OCI-LY7 (cell line): Measurements from ENCODE around the gene CRIP2. TPM values are rescaled to one million over a fixed set of nuclear protein-coding genes. Genes with fewer than 3 reads are reported as not detected.

ENCODE experiments used
- Bru-seq: library from RNA; stranded (reverse); fragments of 400-500 nt; gene quantifications from one replicate; lab custom pipeline; 2021; lab: Mats Ljungman, UMichigan
- BruChase-seq, 2 experiments: library from RNA; stranded (reverse); fragments of 400-500 nt; gene quantifications; one replicate each; lab custom pipeline; 2021; lab: Mats Ljungman, UMichigan
- BruUV-seq: library from RNA; stranded (reverse); fragments of 400-500 nt; replicated peaks from 2 replicates; lab custom pipeline; 2021; lab: Mats Ljungman, UMichigan
- CTCF ChIA-PET: fragments of 300-600 bp; sonication (Branson Sonifier 250); formaldehyde crosslinking; loops from one replicate; lab custom pipeline; 2022; ENCODE audit warnings: antibody characterized with exemption; ENCODE audit not compliant: unreplicated experiment; lab: Charles Lee
- POLR2A ChIA-PET: fragments of 300-600 bp; sonication (Branson Sonifier 250); formaldehyde crosslinking; loops from one replicate; lab custom pipeline; 2022; ENCODE audit warnings: antibody characterized with exemption; lab: Charles Lee
- DNase-seq: peaks from one replicate; pipeline ENCODE4 v3.0.0-alpha.2; 2015; ENCODE audit warnings: low spot score
- H2AFZ ChIP-seq: fragments of 200-600 bp; sonication (generic), shearing (Covaris generic); 2 replicates; pipeline ENCODE4 v1.6.1; 2014; ENCODE audit warnings: mild to moderate bottlenecking, antibody characterized with exemption, low read length, moderate library complexity
- H3K27ac ChIP-seq: fragments of 200-600 bp; sonication (generic); 2 replicates; pipeline ENCODE4 v1.5.1; 2014; ENCODE audit warnings: mixed run types, low read depth, mild to moderate bottlenecking, moderate library complexity, low read length, inconsistent platforms; ENCODE audit not compliant: poor library complexity, severe bottlenecking
- H3K36me3 ChIP-seq: fragments of 200-600 bp; sonication (generic); 2 replicates; pipeline ENCODE4 v1.6.1; 2014; ENCODE audit warnings: mild to moderate bottlenecking, antibody characterized with exemption, low read length, moderate library complexity, mixed read lengths; ENCODE audit not compliant: insufficient read depth
- H3K4me1 ChIP-seq: fragments of 200-600 bp; sonication (generic); 2 replicates; pipeline ENCODE4 v1.5.1; 2014; ENCODE audit warnings: mild to moderate bottlenecking, low read length; ENCODE audit not compliant: insufficient read depth, poor library complexity, severe bottlenecking
- H3K4me2 ChIP-seq: fragments of 200-600 bp; sonication (generic); 2 replicates; pipeline ENCODE4 v1.6.1; 2014; ENCODE audit warnings: mild to moderate bottlenecking, low read length
- H3K4me3 ChIP-seq: fragments of 200-600 bp; sonication (generic); 2 replicates; pipeline ENCODE4 v1.5.1; 2014; ENCODE audit warnings: mild to moderate bottlenecking, low read depth, low read length; ENCODE audit not compliant: poor library complexity, severe bottlenecking
- H3K79me2 ChIP-seq: fragments of 200-600 bp; sonication (generic); 2 replicates; pipeline ENCODE4 v1.6.1; 2016; ENCODE audit warnings: low read depth, mild to moderate bottlenecking, low read length, moderate library complexity, mixed read lengths; ENCODE audit not compliant: insufficient read depth
- H3K9me2 ChIP-seq: fragments of 200-600 bp; sonication (generic); 2 replicates; pipeline ENCODE4 v1.6.1; 2016; ENCODE audit warnings: mild to moderate bottlenecking, low read length, mixed read lengths; ENCODE audit not compliant: insufficient read depth
- H3K9me3 ChIP-seq: fragments of 200-600 bp; sonication (generic); 2 replicates; pipeline ENCODE4 v1.6.1; 2014; ENCODE audit warnings: mild to moderate bottlenecking, mixed run types, low read length, mixed read lengths
- H4K20me1 ChIP-seq: fragments of 200-600 bp; sonication (generic); 2 replicates; pipeline ENCODE4 v1.6.1; 2014; ENCODE audit warnings: mild to moderate bottlenecking, antibody characterized with exemption, low read length, moderate library complexity, mixed read lengths; ENCODE audit not compliant: insufficient read depth
- CTCF ChIP-seq: fragments of 200-600 bp; sonication (generic); conservative IDR thresholded peaks from 2 replicates; pipeline ENCODE4 v1.5.1; 2014; ENCODE audit warnings: mild to moderate bottlenecking, antibody characterized with exemption, low read length, moderate library complexity, mixed read lengths
- EZH2phosphoT487 ChIP-seq: fragments of 200-600 bp; sonication (generic); IDR thresholded peaks from 2 replicates; pipeline ENCODE4 v1.6.1; 2018; ENCODE audit warnings: low read depth, borderline replicate concordance, mild to moderate bottlenecking, mixed run types, antibody characterized with exemption, low read length, moderate library complexity, mixed read lengths
- intact Hi-C: fragments of 100-400 bp; cut with micrococcal nuclease; formaldehyde crosslinking; loops from one replicate; pipeline ENCODE4 v1.10.0; 2022; ENCODE audit not compliant: unreplicated experiment
- long read RNA-seq: library from polyadenylated mRNA; stranded (forward); transcript quantifications from one replicate; pipeline ENCODE4 v2.0.0, GENCODE V29; 2022
- total RNA-seq, 2 experiments: library from RNA; depleted of rRNA in 1 of 2; stranded (reverse); fragments of >200 nt in 1 of 2; shearing (Covaris generic) in 1 of 2; gene quantifications; 2 replicates each; pipeline ENCODE4 v1.2.3, GENCODE V29; 2014 to 2022

The CRIP2 gene, protein sequence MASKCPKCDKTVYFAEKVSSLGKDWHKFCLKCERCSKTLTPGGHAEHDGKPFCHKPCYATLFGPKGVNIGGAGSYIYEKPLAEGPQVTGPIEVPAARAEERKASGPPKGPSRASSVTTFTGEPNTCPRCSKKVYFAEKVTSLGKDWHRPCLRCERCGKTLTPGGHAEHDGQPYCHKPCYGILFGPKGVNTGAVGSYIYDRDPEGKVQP
- total RNA-seq (2014; rRNA removed; shearing (Covaris generic)) (not detected in 2 replicates), total RNA-seq (2022) (not detected in 2 replicates), Bru-seq, nascent RNA (not detected), BruChase-seq, experiment 1, labeled RNA remaining after a 6-hour chase (percentile 12 among the genes with signal in this experiment), BruChase-seq, experiment 2, labeled RNA remaining after a 2-hour chase (not detected)
- long read RNA-seq: 0 reads

DNA sequence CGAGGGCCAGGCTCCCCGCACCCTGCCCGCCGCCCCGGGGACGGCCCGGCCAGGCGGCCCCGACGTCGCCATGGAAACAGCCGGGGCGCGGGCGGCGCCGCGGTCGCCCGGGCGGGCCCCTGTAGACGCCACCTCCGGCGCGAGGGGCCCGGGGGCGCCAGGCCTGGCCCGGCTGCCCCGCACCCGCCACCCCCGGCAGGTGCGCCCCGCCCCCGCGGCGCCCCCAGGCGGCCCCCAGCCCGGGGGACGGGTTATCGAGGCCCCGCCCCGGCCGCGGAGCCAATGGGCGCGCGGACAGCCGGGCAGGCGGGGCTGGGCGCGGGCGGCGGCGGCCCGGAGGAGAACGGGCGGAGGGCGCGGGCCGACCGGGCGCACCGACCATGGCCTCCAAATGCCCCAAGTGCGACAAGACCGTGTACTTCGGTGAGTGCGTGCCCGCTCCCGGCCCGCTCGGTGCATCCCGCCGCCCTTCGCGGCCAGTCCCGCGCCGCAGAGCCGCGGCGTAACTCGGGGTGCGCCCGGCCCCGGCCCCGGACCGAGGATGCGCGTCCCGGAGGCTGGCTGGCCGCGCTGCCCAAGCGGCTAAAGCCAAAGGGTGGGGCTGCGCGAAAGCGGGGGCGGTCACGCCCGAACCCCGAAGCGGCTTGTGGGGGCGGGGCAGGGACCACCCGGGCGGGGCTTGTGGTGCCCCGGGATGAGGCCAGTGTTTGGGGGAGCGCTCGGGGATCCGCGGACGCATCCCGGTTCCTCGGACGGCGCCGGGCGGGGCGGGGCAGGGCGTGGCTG is at the start of gene CRIP2:
Gene CRIP2, plus strand, starts transcription at position 339 of the 786 bp plus-strand sequence. Its CDS starts 42 bp downstream, at position 381.
- peaks cover 9% of the 10 kb centered on the region for H3K4me1 ChIP-seq
- no peak within 1 kb of the TSS for H2AFZ ChIP-seq
- no peaks in the 10 kb centered on the region for H3K9me3 ChIP-seq
- DNase-seq: no peak
- peak within 1 kb of the TSS; percentile 71 for H3K4me2 ChIP-seq
- ChIA-PET CTCF (no interaction called here), POLR2A (no interaction called here)
- H3K4me3 ChIP-seq: peak within 1 kb of the TSS; percentile 54
- H4K20me1 ChIP-seq: no peaks in the 10 kb centered on the region
- no peak within 1 kb of the TSS for H3K27ac ChIP-seq
- intact Hi-C loops: no loop called here
- TF ChIP-seq EZH2phosphoT487 (no peak), CTCF (no peak)
- H3K79me2 ChIP-seq: no peaks in the 10 kb centered on the region
- BruUV-seq: no TSS peak
- peaks cover 4% of the 10 kb centered on the region; the same call in 1 of the 2 replicates for H3K36me3 ChIP-seq
- H3K9me2 ChIP-seq: no peaks in the 10 kb centered on the region

GRCh38 chr14:105424861-105425260 is 49.8 kb upstream of the CRIP2 start:
- intact Hi-C loops: no loop called here
- H3K4me3 ChIP-seq: no peak overlapping the region
- DNase-seq: no peak
- H3K27ac ChIP-seq: no peak overlapping the region
- H4K20me1 ChIP-seq: 0 out of 2 replicates have a peak, but pooled peaks cover 5% of the 10 kb centered on the region
- H2AFZ ChIP-seq: no peak overlapping the region
- ChIA-PET CTCF (no interaction called here), POLR2A (interaction anchor here (0.7 kb wide), 1 partner anchor 111 kb away, joined by 3 read pairs; no protein-coding TSS in a partner anchor)
- peaks cover 17% of the 10 kb centered on the region for H3K4me1 ChIP-seq
- BruUV-seq: no TSS peak
- H3K9me3 ChIP-seq: no peaks in the 10 kb centered on the region
- H3K36me3 ChIP-seq: peaks cover 77% of the 10 kb centered on the region
- H3K9me2 ChIP-seq: no peaks in the 10 kb centered on the region
- H3K4me2 ChIP-seq: no peak overlapping the region
- peaks cover 49% of the 10 kb centered on the region for H3K79me2 ChIP-seq
- TF ChIP-seq EZH2phosphoT487 (no peak), CTCF (no peak)
